Measurements from ENCODE around the gene SEC62.

The SEC62 gene

GRCh38 chr3:169966428-169966950, at the start of gene SEC62:
Gene SEC62 (plus strand): TSS chr3:169966807. CDS start chr3:169966823, 16 bp downstream.
- peak; percentile 91 to 97 (median 92) for DNase-seq

GRCh38 chr3:169923189-169923588, 43.4 kb upstream of the SEC62 start:
- DNase-seq = no peak

GRCh38 chr3:169923831-169924230, 42.8 kb upstream of the SEC62 start:
- DNase-seq = no peak

GRCh38 chr3:169929830-169930519, 36.6 kb upstream of the SEC62 start:
- peak in 2 of 6 experiments; percentile 9 to 27 for DNase-seq

- DNase-seq = no peak
Observed at GRCh38 chr3:169930843-169931242, 35.8 kb upstream of the SEC62 start.

- DNase-seq = no peak
Observed at GRCh38 chr3:169931747-169932520, 34.7 kb upstream of the SEC62 start.

GRCh38 chr3:169939320-169939719, 27.3 kb upstream of the SEC62 start:
- no peak for DNase-seq

- no peak for DNase-seq
Observed at GRCh38 chr3:169939751-169940150, 26.9 kb upstream of the SEC62 start.

- DNase-seq = peak in 1 of 6 experiments; percentile 3
Observed at GRCh38 chr3:169940470-169941181, 26.0 kb upstream of the SEC62 start.

- DNase-seq = peak in 2 of 6 experiments; percentile 23 to 26
Observed at GRCh38 chr3:169945313-169945712, 21.3 kb upstream of the SEC62 start.

GRCh38 chr3:169946336-169946735, 20.3 kb upstream of the SEC62 start:
- DNase-seq = no peak

- DNase-seq = no peak
Observed at GRCh38 chr3:169948559-169949448, 17.8 kb upstream of the SEC62 start.

GRCh38 chr3:169952045-169952444, 14.6 kb upstream of the SEC62 start:
- DNase-seq = no peak

GRCh38 chr3:169953462-169954141, 13.0 kb upstream of the SEC62 start:
- DNase-seq = no peak

GRCh38 chr3:169954142-169954756, 12.4 kb upstream of the SEC62 start:
- DNase-seq = no peak

- DNase-seq = no peak
Observed at GRCh38 chr3:169955406-169955805, 11.2 kb upstream of the SEC62 start.

GRCh38 chr3:169964176-169964575, 2.4 kb upstream of the SEC62 start:
- DNase-seq = no peak

- no peak for DNase-seq
Observed at GRCh38 chr3:169965562-169966427, 812 bp upstream of the SEC62 start.

GRCh38 chr3:169966951-169967915, 626 bp downstream of the SEC62 start:
- DNase-seq = peak; percentile 24 to 86 (median 56)

Measured in stimulated activated naive CD4-positive, alpha-beta T cell (primary cell).